H4 (cell line): ENCODE results near the gene INSYN2B. TPM values are rescaled to one million over a fixed set of nuclear protein-coding genes. Genes with fewer than 3 reads are reported as not detected.

Source experiments
- DNase-seq: peaks from one replicate; pipeline ENCODE4 v3.0.0-alpha.2; 2015; ENCODE audit warnings: low spot score
- total RNA-seq: library from RNA; depleted of rRNA; stranded (reverse); fragments of >200 nt; shearing (Covaris generic); gene quantifications from 2 replicates; pipeline ENCODE4 v1.2.3, GENCODE V29; 2014; rRNA removed

Gene INSYN2B
- 0.39 and 3.1 TPM in 2 replicates for total RNA-seq

- peak; percentile 83 for DNase-seq
These were observed at the start of gene INSYN2B for GRCh38 chr5:169980418-169981053. Gene INSYN2B (minus strand): TSS chr5:169980495. CDS start chr5:169883898, 96,597 bp downstream.

- DNase-seq, result no peak
These were observed 47.8 kb upstream of the INSYN2B start for GRCh38 chr5:170028124-170028523.

GRCh38 chr5:170025853-170026252 is 45.6 kb upstream of the INSYN2B start:
- DNase-seq, result no peak

- DNase-seq, result no peak
These were observed 41.2 kb upstream of the INSYN2B start for GRCh38 chr5:170021506-170021905.

GRCh38 chr5:170020423-170020822 is 40.1 kb upstream of the INSYN2B start:
- DNase-seq, result no peak

GRCh38 chr5:170012622-170013021 is 32.3 kb upstream of the INSYN2B start:
- DNase-seq, result no peak

GRCh38 chr5:170011751-170012150 is 31.5 kb upstream of the INSYN2B start:
- DNase-seq, result no peak

GRCh38 chr5:170010595-170010994 is 30.3 kb upstream of the INSYN2B start:
- no peak for DNase-seq

GRCh38 chr5:170008376-170008775 is 28.1 kb upstream of the INSYN2B start:
- DNase-seq, result no peak

- peak; percentile 64 for DNase-seq
These were observed 25.7 kb upstream of the INSYN2B start for GRCh38 chr5:170006021-170006420.

GRCh38 chr5:170000155-170000554 is 19.9 kb upstream of the INSYN2B start:
- DNase-seq, result no peak

- DNase-seq, result no peak
These were observed 19.3 kb upstream of the INSYN2B start for GRCh38 chr5:169999621-170000020.

- no peak for DNase-seq
These were observed 17.5 kb upstream of the INSYN2B start for GRCh38 chr5:169997798-169998197.

GRCh38 chr5:169993485-169993790 is 13.1 kb upstream of the INSYN2B start:
- no peak for DNase-seq

GRCh38 chr5:169992789-169993484 is 12.6 kb upstream of the INSYN2B start:
- DNase-seq, result no peak

- no peak for DNase-seq
These were observed 11.0 kb upstream of the INSYN2B start for GRCh38 chr5:169991115-169991869.

GRCh38 chr5:169989365-169989764 is 9.1 kb upstream of the INSYN2B start:
- DNase-seq, result no peak

GRCh38 chr5:169988947-169989346 is 8.7 kb upstream of the INSYN2B start:
- no peak for DNase-seq

GRCh38 chr5:169988206-169988605 is 7.9 kb upstream of the INSYN2B start:
- no peak for DNase-seq

- DNase-seq, result no peak
These were observed 424 bp downstream of the INSYN2B start for GRCh38 chr5:169979871-169980270.

GRCh38 chr5:169978714-169979113 is 1.6 kb downstream of the INSYN2B start:
- no peak for DNase-seq

- DNase-seq, result no peak
These were observed 6.0 kb downstream of the INSYN2B start for GRCh38 chr5:169974121-169974770.
